AG04450 (cell line): ENCODE measurements around the gene ADGRE3. TPM values are rescaled to one million over a fixed set of nuclear protein-coding genes. Genes with fewer than 3 reads are reported as not detected.
"Not testable (repeated sequence)": the region's sequence is repeated elsewhere in the genome, so short reads cannot be mapped to it uniquely, and the experiment has no call there.

Experiments
- CTCF ChIA-PET: fragments of 300-600, 350-600 bp; formaldehyde crosslinking; extraction: SDS; loops from one replicate; lab custom pipeline; 2022; ENCODE audit warnings: antibody characterized with exemption, inconsistent platforms; lab: Charles Lee
- POLR2A ChIA-PET: fragments of 350-600 bp; formaldehyde crosslinking; extraction: SDS; loops from one replicate; lab custom pipeline; 2021; ENCODE audit warnings: antibody characterized with exemption, inconsistent platforms; lab: Yijun Ruan, JAX
- DNase-seq: peaks from one replicate; pipeline ENCODE4 v3.0.0-alpha.2; 2011; ENCODE audit warnings: low read depth, low spot score
- H3K27ac ChIP-seq: one replicate; pipeline ENCODE4 v1.5.1; 2012; ENCODE audit warnings: low read depth, low read length, control low read depth
- H3K27me3 ChIP-seq: one replicate; pipeline ENCODE4 v1.6.0; 2012; ENCODE audit warnings: low read length; ENCODE audit not compliant: control insufficient read depth, insufficient read depth
- H3K4me3 ChIP-seq: 2 replicates; pipeline ENCODE4 v1.5.1; 2011; ENCODE audit warnings: mild to moderate bottlenecking, low read depth, low read length, control low read depth
- H3K9me3 ChIP-seq: 2 replicates; pipeline ENCODE4 v1.5.1; 2012; ENCODE audit warnings: low read length; ENCODE audit not compliant: control insufficient read depth, insufficient read depth
- CTCF ChIP-seq: IDR thresholded peaks from 2 replicates; pipeline ENCODE4 v1.5.1; 2011; ENCODE audit warnings: low read depth, low read length, control low read depth, inconsistent platforms
- polyA plus RNA-seq: library from polyadenylated mRNA; depleted of rRNA; stranded (reverse); fragments of >200 nt; gene quantifications from 2 replicates; pipeline ENCODE4 v1.2.3, GENCODE V29; 2011

The ADGRE3 gene
- polyA plus RNA-seq, 1 experiment = not detected

GRCh38 chr19:14599548-14600147 lies 75.0 kb downstream of the ADGRE3 start:
- Histone ChIP-seq H3K4me3 (no peak overlapping the region), H3K9me3 (no peaks in the 10 kb centered on the region), H3K27me3 (no peaks in the 10 kb centered on the region), H3K27ac (no peak overlapping the region)
- DNase-seq = no peak
- TF ChIP-seq CTCF = no peak
- POLR2A ChIA-PET = no interaction called here
- CTCF ChIA-PET = no interaction called here

GRCh38 chr19:14595558-14595957 lies 79.1 kb downstream of the ADGRE3 start:
- no peaks in the 10 kb centered on the region; the same call in 1 of the 2 replicates for H3K9me3 ChIP-seq
- no peak for TF ChIP-seq CTCF
- no peak overlapping the region for H3K4me3 ChIP-seq
- CTCF ChIA-PET = no interaction called here
- H3K27ac ChIP-seq = no peak overlapping the region
- POLR2A ChIA-PET = no interaction called here
- no peaks in the 10 kb centered on the region for H3K27me3 ChIP-seq
- DNase-seq = no peak

- H3K27ac ChIP-seq, POLR2A ChIA-PET, H3K4me3 ChIP-seq, CTCF ChIA-PET, DNase-seq, H3K27me3 ChIP-seq, H3K9me3 ChIP-seq: not testable (repeated sequence)
These were observed 85.2 kb downstream of the ADGRE3 start for GRCh38 chr19:14589433-14589832.

- H3K9me3 ChIP-seq, CTCF ChIA-PET, POLR2A ChIA-PET, H3K27me3 ChIP-seq, H3K27ac ChIP-seq, DNase-seq, H3K4me3 ChIP-seq: not testable (repeated sequence)
These were observed 89.5 kb downstream of the ADGRE3 start for GRCh38 chr19:14585187-14585586.

GRCh38 chr19:14584372-14584771 lies 90.3 kb downstream of the ADGRE3 start:
- H3K27ac ChIP-seq, POLR2A ChIA-PET, H3K27me3 ChIP-seq, H3K9me3 ChIP-seq, H3K4me3 ChIP-seq, DNase-seq, CTCF ChIA-PET: not testable (repeated sequence)

- no peak for DNase-seq
- Histone ChIP-seq H3K4me3 (no peak within 1 kb of the TSS), H3K27ac (no peak within 1 kb of the TSS), H3K27me3 (no peaks in the 10 kb centered on the region), H3K9me3 (no peaks in the 10 kb centered on the region)
- ChIA-PET CTCF (no interaction called here), POLR2A (no interaction called here)
- TF ChIP-seq CTCF = no peak
These were observed 91.7 kb downstream of the ADGRE3 start, which contains the start of gene CLEC17A for GRCh38 chr19:14582894-14583340. Gene CLEC17A, plus strand, starts transcription at chr19:14583084. Its CDS starts 77 bp downstream, at chr19:14583161.
